Testis (tissue), 3 donors: ENCODE data around the gene SCFD2. TPM values are rescaled to one million over a fixed set of nuclear protein-coding genes. Genes with fewer than 3 reads are reported as not detected.
A peak's percentile ranks its signal among the peaks of the same experiment; 100 is the strongest.

Source experiments
- DNase-seq: peaks from one replicate; pipeline ENCODE4 v3.0.0-alpha.2; 2019
- H3K27ac ChIP-seq, 2 donors: fragments of 200-600 bp; sonication (generic); one replicate each; pipeline ENCODE4 v1.5.1; 2019
- H3K27me3 ChIP-seq: fragments of 200-600 bp; sonication (generic); one replicate; pipeline ENCODE4 v1.5.1; 2019
- H3K36me3 ChIP-seq: fragments of 200-600 bp; sonication (generic); one replicate; pipeline ENCODE4 v1.5.1; 2017; ENCODE audit warnings: low read depth; ENCODE audit errors: missing control alignments
- H3K4me1 ChIP-seq: fragments of 200-600 bp; sonication (generic); one replicate; pipeline ENCODE4 v1.5.1; 2019
- H3K4me3 ChIP-seq, 2 donors: fragments of 200-600 bp; sonication (generic); one replicate each; pipeline ENCODE4 v1.5.1; 2017 to 2019
- H3K9me3 ChIP-seq: fragments of 200-600 bp; sonication (generic); one replicate; pipeline ENCODE4 v1.5.1; 2017
- CTCF ChIP-seq, 3 experiments: fragments of 450-650 bp in 2 of 3; fragments of 200-600 bp in 1 of 3; sonication (generic) in 1 of 3; IDR thresholded peaks; one replicate each; pipeline ENCODE4 v1.5.1; 2016 to 2019; ENCODE audit warnings: antibody characterized with exemption in 3 of 3, mild to moderate bottlenecking in 2 of 3, moderate library complexity in 1 of 3
- POLR2A ChIP-seq: fragments of 450-650 bp; IDR thresholded peaks from one replicate; pipeline ENCODE4 v1.6.1; 2017; ENCODE audit warnings: antibody characterized with exemption, mild to moderate bottlenecking, moderate library complexity
- WGBS, 2 donors: methylation state at CpG; one replicate each; pipeline ENCODE4 v1.1.5; 2018; 5-methylcytosine and 5-hydroxymethylcytosine counted together
- intact Hi-C: fragments of 100-400 bp; cut with DNase I; formaldehyde crosslinking; loops from one replicate; pipeline ENCODE4 v1.15.1; 2023; ENCODE audit warnings: low total_unique reads
- polyA plus RNA-seq: library from polyadenylated mRNA; stranded (reverse); fragments of 350-450 nt; fragmentation: Illumina TruSeq; extraction: RNeasy Lipid Tissue Mini Kit (QIAGEN cat#74804); gene quantifications from one replicate; pipeline ENCODE4 v1.2.3, GENCODE V29; 2014; ENCODE audit warnings: low read depth, low replicate concordance; ENCODE audit not compliant: insufficient read depth
- total RNA-seq, 2 donors: library from RNA; depleted of rRNA; stranded (reverse); fragments of >200 nt; gene quantifications; one replicate each; pipeline ENCODE4 v1.2.3, GENCODE V29; 2016

The SCFD2 gene
- total and polyA plus RNA-seq, 3 donors from 2014 or later, result 6.0 to 24.5 (median 21.3) TPM

- Histone ChIP-seq H3K36me3 (no peaks in the 10 kb centered on the region), H3K27ac (no peak overlapping the region), H3K9me3 (no peaks in the 10 kb centered on the region), H3K4me1 (no peaks in the 10 kb centered on the region), H3K4me3 (no peak overlapping the region), H3K27me3 (no peaks in the 10 kb centered on the region)
- 92 to 100% methylated on average over 2 of the region's 2 CpGs for whole genome bisulfite sequencing, 2 donors
- TF ChIP-seq CTCF (IDR thresholded peaks at IDR 0.05) (no peak), POLR2A (no peak)
- no peak for DNase-seq
- intact Hi-C loops, result no loop called here
Observed at GRCh38 chr4:53321984-53322289, 43.9 kb downstream of the SCFD2 start.

GRCh38 chr4:53321151-53321983 is 44.5 kb downstream of the SCFD2 start:
- WGBS, 2 donors, result 63 to 69% methylated on average over 3 of the region's 3 CpGs
- no peak for TF ChIP-seq CTCF (IDR thresholded peaks at IDR 0.05)
- no peak for TF ChIP-seq POLR2A
- H3K36me3 ChIP-seq, result no peaks in the 10 kb centered on the region
- no peaks in the 10 kb centered on the region for H3K27me3 ChIP-seq
- no peaks in the 10 kb centered on the region for H3K4me1 ChIP-seq
- H3K4me3 ChIP-seq, result no peak overlapping the region
- intact Hi-C loops, result no loop called here
- no peaks in the 10 kb centered on the region for H3K9me3 ChIP-seq
- no peak overlapping the region for H3K27ac ChIP-seq
- no peak for DNase-seq

GRCh38 chr4:53315300-53315699 is 50.6 kb downstream of the SCFD2 start:
- no peak for TF ChIP-seq POLR2A
- TF ChIP-seq CTCF (IDR thresholded peaks at IDR 0.05), result no peak
- intact Hi-C loops, result no loop called here
- Histone ChIP-seq H3K4me1 (peaks cover 7% of the 10 kb centered on the region), H3K27ac (no peak overlapping the region), H3K27me3 (no peaks in the 10 kb centered on the region), H3K36me3 (no peaks in the 10 kb centered on the region), H3K9me3 (no peaks in the 10 kb centered on the region), H3K4me3 (no peak overlapping the region)
- WGBS, 2 donors, result 22 to 33% methylated on average over 1 of the region's 1 CpG
- DNase-seq, result peak; percentile 18

- TF ChIP-seq CTCF (IDR thresholded peaks at IDR 0.05), result no peak
- no peak for TF ChIP-seq POLR2A
- Histone ChIP-seq H3K36me3 (no peaks in the 10 kb centered on the region), H3K4me1 (peaks cover 7% of the 10 kb centered on the region), H3K9me3 (no peaks in the 10 kb centered on the region), H3K27me3 (no peaks in the 10 kb centered on the region), H3K4me3 (no peak overlapping the region), H3K27ac (no peak overlapping the region)
- DNase-seq, result no peak
- 61 to 67% methylated on average over 4 of the region's 4 CpGs for WGBS, 2 donors
- intact Hi-C loops, result no loop called here
Observed at GRCh38 chr4:53314252-53314651, 51.6 kb downstream of the SCFD2 start.

GRCh38 chr4:53313510-53313909 is 52.4 kb downstream of the SCFD2 start:
- H3K9me3 ChIP-seq, result no peaks in the 10 kb centered on the region
- no peak overlapping the region for H3K4me3 ChIP-seq
- no peaks in the 10 kb centered on the region for H3K36me3 ChIP-seq
- no peak overlapping the region for H3K27ac ChIP-seq
- TF ChIP-seq CTCF (IDR thresholded peaks at IDR 0.05) (no peak), POLR2A (no peak)
- DNase-seq, result peak; percentile 21
- H3K4me1 ChIP-seq, result peaks cover 7% of the 10 kb centered on the region
- WGBS, 2 donors, result 85 to 90% methylated on average over 3 of the region's 3 CpGs
- intact Hi-C loops, result no loop called here
- H3K27me3 ChIP-seq, result no peaks in the 10 kb centered on the region
